ENCODE data around the gene MSH5. TPM values are rescaled to one million over a fixed set of nuclear protein-coding genes. Genes with fewer than 3 reads are reported as not detected.

MSH5 gene
- total RNA-seq, 1 donor from 2014 or later = 45.0 TPM

DNA sequence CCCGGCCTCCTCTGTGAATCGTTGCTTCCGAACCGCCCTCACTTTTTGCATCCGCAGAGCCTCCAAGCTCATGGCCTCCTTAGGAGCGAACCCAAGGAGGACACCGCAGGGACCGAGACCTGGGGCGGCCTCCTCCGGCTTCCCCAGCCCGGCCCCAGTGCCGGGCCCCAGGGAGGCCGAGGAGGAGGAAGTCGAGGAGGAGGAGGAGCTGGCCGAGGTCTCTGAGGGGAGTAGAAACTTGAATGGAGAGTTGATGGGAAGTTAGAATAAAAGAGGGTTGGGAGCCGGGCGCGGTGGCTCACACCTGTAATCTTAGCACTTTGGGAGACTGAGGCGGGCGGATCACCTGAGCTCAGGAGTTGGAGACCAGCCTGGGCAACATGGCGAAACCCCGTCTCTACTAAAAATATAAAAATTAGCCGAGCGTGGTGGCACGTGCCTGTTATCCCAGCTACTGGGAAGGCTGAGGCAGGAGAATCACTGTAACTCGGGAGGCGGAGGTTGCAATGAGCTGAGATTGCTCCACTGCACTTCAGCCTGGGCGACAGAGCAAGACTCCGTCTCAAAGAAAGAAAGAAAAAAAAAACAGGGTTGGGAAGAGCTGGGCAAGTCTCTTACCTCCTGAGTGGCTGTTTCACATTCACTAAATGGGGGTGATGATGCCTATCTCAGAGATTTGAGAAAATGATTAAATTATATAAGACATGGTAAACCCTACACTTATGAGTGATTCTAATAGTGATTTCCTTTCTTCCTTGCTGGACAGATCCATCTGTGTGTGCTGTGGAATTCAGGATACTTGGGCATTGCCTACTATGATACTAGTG lies 805 bp downstream of the MSH5 start:
- no peaks in the 10 kb centered on the region for H3K9me3 Mint-ChIP-seq (ENCODE audit: low read depth)
- no peaks in the 10 kb centered on the region for H3K27me3 Mint-ChIP-seq
- H3K4me1 Mint-ChIP-seq (ENCODE audit: low read depth) = peaks cover 37% of the 10 kb centered on the region
- TF ChIP-seq, protein P1, sequence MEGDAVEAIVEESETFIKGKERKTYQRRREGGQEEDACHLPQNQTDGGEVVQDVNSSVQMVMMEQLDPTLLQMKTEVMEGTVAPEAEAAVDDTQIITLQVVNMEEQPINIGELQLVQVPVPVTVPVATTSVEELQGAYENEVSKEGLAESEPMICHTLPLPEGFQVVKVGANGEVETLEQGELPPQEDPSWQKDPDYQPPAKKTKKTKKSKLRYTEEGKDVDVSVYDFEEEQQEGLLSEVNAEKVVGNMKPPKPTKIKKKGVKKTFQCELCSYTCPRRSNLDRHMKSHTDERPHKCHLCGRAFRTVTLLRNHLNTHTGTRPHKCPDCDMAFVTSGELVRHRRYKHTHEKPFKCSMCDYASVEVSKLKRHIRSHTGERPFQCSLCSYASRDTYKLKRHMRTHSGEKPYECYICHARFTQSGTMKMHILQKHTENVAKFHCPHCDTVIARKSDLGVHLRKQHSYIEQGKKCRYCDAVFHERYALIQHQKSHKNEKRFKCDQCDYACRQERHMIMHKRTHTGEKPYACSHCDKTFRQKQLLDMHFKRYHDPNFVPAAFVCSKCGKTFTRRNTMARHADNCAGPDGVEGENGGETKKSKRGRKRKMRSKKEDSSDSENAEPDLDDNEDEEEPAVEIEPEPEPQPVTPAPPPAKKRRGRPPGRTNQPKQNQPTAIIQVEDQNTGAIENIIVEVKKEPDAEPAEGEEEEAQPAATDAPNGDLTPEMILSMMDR (IDR thresholded peaks at IDR 0.05; ENCODE audit: unreplicated experiment) = no peak
- H3K27ac Mint-ChIP-seq = peak overlapping the region; percentile 98
- peak overlapping the region; percentile 83 for H3K4me3 Mint-ChIP-seq (ENCODE audit: low read depth)
- no peak for DNase-seq (ENCODE audit: low spot score, unreplicated experiment)
- H3K36me3 Mint-ChIP-seq (ENCODE audit: insufficient read depth) = peaks cover 2% of the 10 kb centered on the region

DNA sequence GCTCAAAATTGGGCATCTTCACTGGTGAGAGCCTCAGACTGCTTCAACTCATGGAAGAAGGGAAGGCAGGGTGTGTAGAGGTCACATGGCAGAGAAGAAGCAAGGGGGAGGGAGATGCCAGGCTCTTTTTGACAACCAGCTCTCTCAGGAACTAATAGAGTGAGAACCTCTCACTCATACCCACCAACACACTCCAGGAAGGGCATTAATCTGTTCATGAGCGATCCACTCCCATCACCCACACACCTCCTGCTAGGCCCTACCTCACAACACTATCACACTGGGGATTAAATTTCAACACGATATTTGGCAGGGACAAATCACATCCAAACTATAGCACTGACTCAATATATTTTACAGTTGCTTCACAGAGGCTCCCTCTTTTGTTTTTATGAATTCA lies 2.0 kb downstream of the MSH5 start:
- Mint-ChIP-seq H3K27ac (no peak overlapping the region), H3K9me3 (ENCODE audit: low read depth) (no peaks in the 10 kb centered on the region), H3K4me3 (ENCODE audit: low read depth) (peak overlapping the region; percentile 26), H3K4me1 (ENCODE audit: low read depth) (peaks cover 29% of the 10 kb centered on the region), H3K36me3 (ENCODE audit: insufficient read depth) (peaks cover 2% of the 10 kb centered on the region), H3K27me3 (no peaks in the 10 kb centered on the region)
- no peak for DNase-seq (ENCODE audit: low spot score, unreplicated experiment)
- TF ChIP-seq, protein P1 (IDR thresholded peaks at IDR 0.05; ENCODE audit: unreplicated experiment) = no peak

- no peak for DNase-seq (ENCODE audit: low spot score, unreplicated experiment)
- Mint-ChIP-seq H3K27ac (no peak overlapping the region), H3K4me1 (ENCODE audit: low read depth) (peaks cover 18% of the 10 kb centered on the region), H3K9me3 (ENCODE audit: low read depth) (no peaks in the 10 kb centered on the region), H3K36me3 (ENCODE audit: insufficient read depth) (peaks cover 4% of the 10 kb centered on the region), H3K4me3 (ENCODE audit: low read depth) (no peak overlapping the region), H3K27me3 (no peaks in the 10 kb centered on the region)
- TF ChIP-seq, protein P1 (IDR thresholded peaks at IDR 0.05; ENCODE audit: unreplicated experiment) = no peak
These were observed 3.1 kb downstream of the MSH5 start for GRCh38 chr6:31742894-31743293.

GRCh38 chr6:31744422-31744821 lies 4.6 kb downstream of the MSH5 start:
- no peak for DNase-seq (ENCODE audit: low spot score, unreplicated experiment)
- H3K4me1 Mint-ChIP-seq (ENCODE audit: low read depth) = peaks cover 7% of the 10 kb centered on the region
- TF ChIP-seq, protein P1 (IDR thresholded peaks at IDR 0.05; ENCODE audit: unreplicated experiment) = no peak
- peaks cover 6% of the 10 kb centered on the region for H3K36me3 Mint-ChIP-seq (ENCODE audit: insufficient read depth)
- no peak overlapping the region for H3K27ac Mint-ChIP-seq
- no peaks in the 10 kb centered on the region for H3K9me3 Mint-ChIP-seq (ENCODE audit: low read depth)
- H3K27me3 Mint-ChIP-seq = no peaks in the 10 kb centered on the region
- no peak overlapping the region for H3K4me3 Mint-ChIP-seq (ENCODE audit: low read depth)

- no peak overlapping the region for H3K4me3 Mint-ChIP-seq (ENCODE audit: low read depth)
- no peaks in the 10 kb centered on the region for H3K9me3 Mint-ChIP-seq (ENCODE audit: low read depth)
- no peaks in the 10 kb centered on the region for H3K27me3 Mint-ChIP-seq
- peak overlapping the region; percentile 1 for H3K27ac Mint-ChIP-seq
- peaks cover 8% of the 10 kb centered on the region for H3K4me1 Mint-ChIP-seq (ENCODE audit: low read depth)
- peaks cover 4% of the 10 kb centered on the region for H3K36me3 Mint-ChIP-seq (ENCODE audit: insufficient read depth)
- DNase-seq (ENCODE audit: low spot score, unreplicated experiment) = no peak
- TF ChIP-seq, protein P1 (IDR thresholded peaks at IDR 0.05; ENCODE audit: unreplicated experiment) = no peak
These were observed 9.7 kb downstream of the MSH5 start for GRCh38 chr6:31749301-31750036.

All from progenitor cell of endocrine pancreas (in vitro differentiated cells).